Thyroid gland (tissue), 4 donors: ENCODE results near the gene DNALI1. TPM values are rescaled to one million over a fixed set of nuclear protein-coding genes. Genes with fewer than 3 reads are reported as not detected.

ENCODE experiments used
- DNase-seq, 2 donors: peaks; one replicate each; pipeline ENCODE4 v3.0.0-alpha.2; 2019
- H3K27ac ChIP-seq, 3 donors: fragments of 200-600 bp; sonication (generic); 1 replicate in 2 of 3; 2 replicates in 1 of 3; pipeline ENCODE4 v1.5.1; 2016 to 2019; ENCODE audit warnings: mild to moderate bottlenecking in 1 of 3, moderate library complexity in 1 of 3
- H3K27me3 ChIP-seq: fragments of 200-600 bp; sonication (generic); one replicate; pipeline ENCODE4 v1.5.1; 2019
- H3K36me3 ChIP-seq, 2 donors: fragments of 200-600 bp; sonication (generic); one replicate each; pipeline ENCODE4 v1.5.1; 2016 to 2019
- H3K4me1 ChIP-seq, 2 donors: fragments of 200-600 bp; sonication (generic); one replicate each; pipeline ENCODE4 v1.5.1; 2017 to 2019
- H3K4me3 ChIP-seq, 3 donors: fragments of 200-600 bp; sonication (generic); replicated peaks in 1 of 3; 1 replicate in 2 of 3; 2 replicates in 1 of 3; pipeline ENCODE4 v1.5.1; 2016; ENCODE audit warnings: mild to moderate bottlenecking in 1 of 3
- H3K9me3 ChIP-seq: fragments of 200-600 bp; sonication (generic); one replicate; pipeline ENCODE4 v1.5.1; 2017
- CTCF ChIP-seq, 6 experiments: fragments of 200-600 bp in 3 of 6; fragments of 450-650 bp in 3 of 6; sonication (generic) in 3 of 6; IDR thresholded peaks; one replicate each; pipeline ENCODE4 v1.5.1; 2016 to 2019; ENCODE audit warnings: antibody characterized with exemption in 6 of 6, mild to moderate bottlenecking in 2 of 6, inconsistent platforms in 1 of 6, moderate library complexity in 1 of 6
- POLR2A ChIP-seq, 2 donors: fragments of 450-650 bp; IDR thresholded peaks; one replicate each; pipeline ENCODE4 v1.6.1; 2017; ENCODE audit warnings: antibody characterized with exemption in 2 of 2, mild to moderate bottlenecking in 2 of 2, moderate library complexity in 1 of 2
- WGBS, 2 donors: methylation state at CpG; one replicate each; pipeline ENCODE4 v1.1.5; 2017; 5-methylcytosine and 5-hydroxymethylcytosine counted together
- intact Hi-C: fragments of 100-400 bp; cut with DNase I; formaldehyde crosslinking; loops from one replicate; pipeline ENCODE4 v1.15.1; 2023
- total RNA-seq, 4 donors: library from RNA; depleted of rRNA; stranded (reverse); fragments of >200 nt; gene quantifications; one replicate each; pipeline ENCODE4 v1.2.3, GENCODE V29; 2016

The DNALI1 gene
- total RNA-seq, 4 donors from 2014 or later: 25.5 to 36.3 (median 26.0) TPM

GRCh38 chr1:37562984-37563383, 6.2 kb downstream of the DNALI1 start:
- TF ChIP-seq CTCF (IDR thresholded peaks at IDR 0.05): no peak
- TF ChIP-seq POLR2A (IDR thresholded peaks at IDR 0.05): no peak
- Histone ChIP-seq H3K4me3 (no peak overlapping the region), H3K9me3 (no peaks in the 10 kb centered on the region), H3K27ac (no peak overlapping the region), H3K36me3 (peaks cover 32% of the 10 kb centered on the region in 2 donors), H3K4me1 (no peaks in the 10 kb centered on the region), H3K27me3 (no peaks in the 10 kb centered on the region)
- intact Hi-C loops: no loop called here
- DNase-seq: no peak
- WGBS, 2 donors: 89 to 93% methylated on average over 1 of the region's 1 CpG

- H3K4me3 ChIP-seq: no peak overlapping the region
- DNase-seq: no peak
- TF ChIP-seq POLR2A (IDR thresholded peaks at IDR 0.05): no peak
- TF ChIP-seq CTCF (IDR thresholded peaks at IDR 0.05): no peak
- no peaks in the 10 kb centered on the region for H3K27me3 ChIP-seq
- no peak overlapping the region for H3K27ac ChIP-seq
- no peaks in the 10 kb centered on the region for H3K4me1 ChIP-seq
- no peaks in the 10 kb centered on the region for H3K9me3 ChIP-seq
- H3K36me3 ChIP-seq: peaks cover 48 to 49% of the 10 kb centered on the region in 2 donors
- intact Hi-C loops: no loop called here
These were observed 8.2 kb downstream of the DNALI1 start for GRCh38 chr1:37564892-37565291.

- TF ChIP-seq POLR2A (IDR thresholded peaks at IDR 0.05) (no peak), CTCF (IDR thresholded peaks at IDR 0.05) (no peak)
- Histone ChIP-seq H3K27ac (no peak overlapping the region), H3K36me3 (peaks cover 57 to 60% of the 10 kb centered on the region in 2 donors), H3K9me3 (no peaks in the 10 kb centered on the region), H3K4me3 (no peak overlapping the region), H3K27me3 (no peaks in the 10 kb centered on the region), H3K4me1 (no peaks in the 10 kb centered on the region)
- intact Hi-C loops: no loop called here
- WGBS, 2 donors: 85 to 93% methylated on average over 3 of the region's 3 CpGs
- no peak for DNase-seq
These were observed 10.3 kb downstream of the DNALI1 start for GRCh38 chr1:37567023-37567422.

- intact Hi-C loops: no loop called here
These were observed 14.0 kb downstream of the DNALI1 start for GRCh38 chr1:37570528-37571334.

More at GRCh38 chr1:37570528-37571334, 14.0 kb downstream of the DNALI1 start:
- no peaks in the 10 kb centered on the region for H3K9me3 ChIP-seq
- H3K27ac ChIP-seq: no peak overlapping the region
- TF ChIP-seq POLR2A (IDR thresholded peaks at IDR 0.05) (no peak), CTCF (IDR thresholded peaks at IDR 0.05) (no peak)
- H3K27me3 ChIP-seq: no peaks in the 10 kb centered on the region
- peaks cover 75 to 86% of the 10 kb centered on the region in 2 donors for H3K36me3 ChIP-seq
- no peak for DNase-seq
- no peaks in the 10 kb centered on the region for H3K4me1 ChIP-seq
- H3K4me3 ChIP-seq: no peak overlapping the region
- WGBS, 2 donors: 95 to 99% methylated on average over 3 of the region's 3 CpGs
